Ishikawa (cell line): Measurements from ENCODE around the gene TRIP6.

ENCODE experiments used
- CEBPB ChIP-seq: IDR thresholded peaks from 2 replicates; pipeline ENCODE4 v1.6.1; 2012
- CREB1 ChIP-seq: IDR thresholded peaks from 2 replicates; pipeline ENCODE4 v1.6.1; 2012; ENCODE audit warnings: low read depth
- EGR1 ChIP-seq: IDR thresholded peaks from 2 replicates; pipeline ENCODE4 v1.6.1; 2012
- EP300 ChIP-seq: IDR thresholded peaks from 2 replicates; pipeline ENCODE4 v1.6.1; 2012; ENCODE audit warnings: borderline replicate concordance
- FOXM1 ChIP-seq: IDR thresholded peaks from 2 replicates; pipeline ENCODE4 v1.6.1; 2012; ENCODE audit warnings: low read depth, borderline replicate concordance
- MAX ChIP-seq: IDR thresholded peaks from 2 replicates; pipeline ENCODE4 v1.6.1; 2012
- NFIC ChIP-seq: IDR thresholded peaks from 2 replicates; pipeline ENCODE4 v1.6.1; 2012
- RAD21 ChIP-seq: IDR thresholded peaks from 2 replicates; pipeline ENCODE4 v1.6.1; 2012; ENCODE audit warnings: low read depth
- REST ChIP-seq: IDR thresholded peaks from 2 replicates; pipeline ENCODE4 v1.6.1; 2012; ENCODE audit warnings: low read depth, mild to moderate bottlenecking
- TAF1 ChIP-seq: IDR thresholded peaks from 2 replicates; pipeline ENCODE4 v1.6.1; 2012; ENCODE audit warnings: low read depth, mild to moderate bottlenecking
- TCF12 ChIP-seq: IDR thresholded peaks from 2 replicates; pipeline ENCODE4 v1.6.1; 2012; ENCODE audit warnings: low read depth
- TEAD4 ChIP-seq: IDR thresholded peaks from 2 replicates; pipeline ENCODE4 v1.6.1; 2012
- USF1 ChIP-seq: IDR thresholded peaks from 2 replicates; pipeline ENCODE4 v1.6.1; 2012
- YY1 ChIP-seq: IDR thresholded peaks from 2 replicates; pipeline ENCODE4 v1.6.1; 2012; ENCODE audit warnings: low read depth
- ZBTB7A ChIP-seq: IDR thresholded peaks from 2 replicates; pipeline ENCODE4 v1.6.1; 2012; ENCODE audit warnings: low read depth

The TRIP6 gene

GRCh38 chr7:100840470-100841100, 26.6 kb upstream of the TRIP6 start:
- TF ChIP-seq FOXM1 (no peak), CEBPB (no peak), TEAD4 (no peak), TAF1 (no peak), USF1 (no peak), REST (no peak), EP300 (no peak), YY1 (no peak), RAD21 (no peak), EGR1 (no peak), ZBTB7A (no peak), CREB1 (no peak), MAX (no peak), TCF12 (no peak), NFIC (no peak)

GRCh38 chr7:100847360-100847759, 19.8 kb upstream of the TRIP6 start:
- TF ChIP-seq TAF1 (no peak), NFIC (no peak), REST (no peak), CEBPB (no peak), TCF12 (no peak)

- peak; percentile 45; the same call in 1 of the 2 replicates for TF ChIP-seq YY1
- no peak for TF ChIP-seq EP300
- TF ChIP-seq MAX, result peak; percentile 99
- TF ChIP-seq REST, result no peak
- TF ChIP-seq TAF1, result peak; percentile 52; the same call in 1 of the 2 replicates
- TF ChIP-seq TCF12, result peak; percentile 61
- peak; percentile 24; the same call in 1 of the 2 replicates for TF ChIP-seq NFIC
- no peak for TF ChIP-seq TEAD4
- TF ChIP-seq ZBTB7A, result peak; percentile 57
- no peak for TF ChIP-seq CEBPB
- peak; percentile 40; the same call in 1 of the 2 replicates for TF ChIP-seq CREB1
- TF ChIP-seq RAD21, result peak; percentile 86
- TF ChIP-seq USF1, result no peak; the same call in 1 of the 2 replicates
Measured at GRCh38 chr7:100852048-100852872, 14.9 kb upstream of the TRIP6 start, which contains the start of gene SLC12A9. Gene SLC12A9 (plus strand): TSS chr7:100852713. CDS start chr7:100854198, 1,485 bp downstream.
